ENCODE results near the gene HPDL.
"Not testable (repeated sequence)": the region's sequence is repeated elsewhere in the genome, so short reads cannot be mapped to it uniquely, and the experiment has no call there.

GRCh38 chr1:45284858-45285257 is 41.8 kb upstream of the HPDL start:
- not testable (repeated sequence) for TF ChIP-seq CTCF (IDR thresholded peaks at IDR 0.05; ENCODE audit: insufficient read depth, low read length, poor library complexity, severe bottlenecking); EZH2phosphoT487 (conservative IDR thresholded peaks at IDR 0.05; ENCODE audit: low read length)

Data from SU-DHL-6 (cell line).